DND-41 (cell line): Measurements from ENCODE around the gene ZCCHC13.

Experiments used
- EZH2 ChIP-seq: IDR thresholded peaks from 3 replicates; pipeline ENCODE4 v1.6.1; 2012; ENCODE audit warnings: borderline replicate concordance, low read depth, mild to moderate bottlenecking, moderate library complexity, low read length, inconsistent platforms; ENCODE audit not compliant: severe bottlenecking
- TF ChIP-seq, protein P1 (sequence below): IDR thresholded peaks from 2 replicates; pipeline ENCODE4 v1.5.1; 2012; ENCODE audit warnings: borderline replicate concordance, low read length, moderate library complexity, mild to moderate bottlenecking; ENCODE audit not compliant: poor library complexity, severe bottlenecking; ENCODE audit errors: extremely low read depth

DNA sequence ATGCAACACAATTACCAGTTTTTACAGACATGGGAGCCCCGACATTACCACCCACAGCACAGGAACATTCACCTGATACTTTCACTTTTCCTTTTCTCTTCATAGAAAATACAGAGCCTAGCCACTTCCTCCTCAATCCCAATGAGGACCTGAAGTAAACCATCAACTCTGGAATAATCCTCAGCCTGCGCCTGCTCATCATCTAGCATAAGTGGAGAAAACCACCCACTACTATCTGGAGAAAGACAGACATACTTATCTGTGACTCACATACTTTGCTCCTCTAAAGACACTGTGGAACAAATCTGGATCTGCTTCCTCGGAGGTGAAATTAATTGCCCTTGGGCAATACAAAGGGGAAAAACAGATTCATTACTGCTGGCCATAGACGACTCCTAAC is 47.8 kb downstream of the ZCCHC13 start:
- TF ChIP-seq, protein P1, sequence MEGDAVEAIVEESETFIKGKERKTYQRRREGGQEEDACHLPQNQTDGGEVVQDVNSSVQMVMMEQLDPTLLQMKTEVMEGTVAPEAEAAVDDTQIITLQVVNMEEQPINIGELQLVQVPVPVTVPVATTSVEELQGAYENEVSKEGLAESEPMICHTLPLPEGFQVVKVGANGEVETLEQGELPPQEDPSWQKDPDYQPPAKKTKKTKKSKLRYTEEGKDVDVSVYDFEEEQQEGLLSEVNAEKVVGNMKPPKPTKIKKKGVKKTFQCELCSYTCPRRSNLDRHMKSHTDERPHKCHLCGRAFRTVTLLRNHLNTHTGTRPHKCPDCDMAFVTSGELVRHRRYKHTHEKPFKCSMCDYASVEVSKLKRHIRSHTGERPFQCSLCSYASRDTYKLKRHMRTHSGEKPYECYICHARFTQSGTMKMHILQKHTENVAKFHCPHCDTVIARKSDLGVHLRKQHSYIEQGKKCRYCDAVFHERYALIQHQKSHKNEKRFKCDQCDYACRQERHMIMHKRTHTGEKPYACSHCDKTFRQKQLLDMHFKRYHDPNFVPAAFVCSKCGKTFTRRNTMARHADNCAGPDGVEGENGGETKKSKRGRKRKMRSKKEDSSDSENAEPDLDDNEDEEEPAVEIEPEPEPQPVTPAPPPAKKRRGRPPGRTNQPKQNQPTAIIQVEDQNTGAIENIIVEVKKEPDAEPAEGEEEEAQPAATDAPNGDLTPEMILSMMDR = no peak
- no peak for TF ChIP-seq EZH2
